Fibroblast of skin of scalp (primary cell): ENCODE results near the gene DGLUCY.
"Not testable (repeated sequence)": the region's sequence is repeated elsewhere in the genome, so short reads cannot be mapped to it uniquely, and the experiment has no call there.

ENCODE experiments used
- DNase-seq: peaks from one replicate; pipeline ENCODE4 v3.0.0-alpha.2; 2013

Gene DGLUCY

GRCh38 chr14:91261115-91261514 lies 147.2 kb downstream of the DGLUCY start:
- DNase-seq, result no peak

GRCh38 chr14:91261986-91262549 lies 148.2 kb downstream of the DGLUCY start:
- DNase-seq, result no peak

DNA sequence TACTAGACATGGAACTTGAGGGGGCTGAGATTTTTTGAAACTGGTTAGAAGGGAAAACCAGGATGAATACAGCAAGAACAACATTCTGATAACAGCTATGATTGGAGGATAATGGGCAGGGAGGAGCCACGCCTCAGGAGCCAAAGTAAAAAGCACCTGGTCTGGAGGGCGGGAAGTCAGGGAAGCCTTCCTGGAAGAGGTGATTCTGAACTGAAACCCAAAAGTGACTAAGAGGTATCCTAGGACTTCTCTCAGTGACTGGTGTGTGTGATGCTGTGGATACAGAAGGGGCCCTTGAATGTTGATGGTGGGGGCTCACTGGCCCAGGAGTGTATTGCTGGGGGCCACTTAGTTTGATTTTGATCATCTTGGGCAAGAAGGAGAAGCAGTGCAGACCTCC lies 149.5 kb downstream of the DGLUCY start:
- DNase-seq, result no peak

DNA sequence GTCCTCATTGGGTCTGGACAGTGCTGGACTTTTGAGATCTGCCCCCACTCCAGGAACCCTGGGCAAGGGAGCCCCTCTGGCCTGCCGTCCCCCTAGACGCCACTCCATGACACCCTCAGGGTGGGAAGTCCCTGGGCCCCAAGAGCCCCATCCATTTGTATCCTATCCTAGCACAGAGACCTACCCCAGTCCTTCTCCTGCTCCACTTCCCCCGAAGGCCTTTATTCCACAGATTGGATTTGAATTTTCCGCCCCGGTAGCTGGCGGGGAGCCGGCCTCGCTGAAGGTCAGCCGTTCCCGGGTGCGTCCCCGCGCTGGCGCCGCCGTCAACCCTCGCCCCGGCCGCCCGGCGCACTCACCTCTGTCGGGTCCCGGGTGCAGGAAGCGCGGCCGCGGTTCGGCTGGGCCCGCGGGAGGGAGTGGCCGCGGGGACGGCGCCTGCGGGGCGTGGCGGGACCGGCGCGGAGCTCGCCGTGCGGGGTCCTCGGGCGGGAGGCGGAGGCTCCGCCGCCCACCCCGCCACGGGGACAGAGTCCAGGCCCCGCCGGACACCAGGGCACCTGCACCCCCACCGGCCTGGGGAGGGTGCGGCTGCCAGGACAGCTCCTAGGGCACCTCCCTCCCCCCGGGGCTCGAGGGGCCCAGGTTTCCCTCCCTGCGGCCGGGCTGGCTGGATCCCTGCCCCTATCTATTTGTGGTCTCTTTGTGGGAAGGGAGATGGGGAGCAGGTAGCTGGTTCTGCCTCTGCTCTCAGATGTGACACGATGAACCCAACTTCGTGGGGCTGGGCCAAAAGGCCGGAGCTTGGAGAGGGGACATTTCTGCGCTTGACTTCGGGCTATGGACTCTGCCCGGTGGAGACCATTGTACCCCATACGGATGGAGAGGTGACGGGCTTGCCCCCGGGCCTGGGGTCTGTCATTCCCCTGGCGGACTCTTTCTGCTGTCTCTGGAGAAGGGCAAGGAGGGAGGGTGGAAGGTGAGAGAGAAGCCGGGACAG lies 150.6 kb downstream of the DGLUCY start:
- DNase-seq, result no peak

GRCh38 chr14:91265404-91265803 lies 151.5 kb downstream of the DGLUCY start:
- no peak for DNase-seq

DNA sequence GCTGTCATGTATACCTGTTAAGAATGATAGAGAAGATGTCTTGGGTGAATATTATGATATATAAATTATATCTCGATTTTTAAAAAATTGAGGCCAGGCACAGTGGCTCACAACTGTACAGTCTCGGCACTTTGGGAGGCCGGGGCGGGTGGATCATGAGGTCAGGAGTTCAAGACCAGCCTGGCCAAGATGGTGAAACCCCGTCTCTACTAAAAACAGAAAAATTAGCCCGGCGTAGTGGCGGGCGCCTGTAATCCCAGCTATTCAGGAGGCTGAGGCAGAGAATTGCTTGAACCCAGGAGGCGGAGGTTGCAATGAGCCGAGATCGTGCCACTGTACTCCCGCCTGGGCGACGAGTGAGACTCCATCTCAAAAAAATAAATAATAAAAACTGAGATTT lies 152.4 kb downstream of the DGLUCY start:
- DNase-seq, result not testable (repeated sequence)

- DNase-seq, result no peak
Observed at GRCh38 chr14:91267965-91268437, 154.1 kb downstream of the DGLUCY start.

GRCh38 chr14:91269076-91269991 lies 155.5 kb downstream of the DGLUCY start:
- peak; percentile 54 for DNase-seq

- DNase-seq, result no peak
Observed at GRCh38 chr14:91270188-91270587, 156.3 kb downstream of the DGLUCY start.

GRCh38 chr14:91270619-91271018 lies 156.7 kb downstream of the DGLUCY start:
- no peak for DNase-seq

- DNase-seq, result no peak
Observed at GRCh38 chr14:91271639-91272038, 157.8 kb downstream of the DGLUCY start.

- no peak for DNase-seq
Observed at GRCh38 chr14:91272341-91273272, 158.7 kb downstream of the DGLUCY start.

- no peak for DNase-seq
Observed at GRCh38 chr14:91273273-91273884, 159.5 kb downstream of the DGLUCY start.

DNA sequence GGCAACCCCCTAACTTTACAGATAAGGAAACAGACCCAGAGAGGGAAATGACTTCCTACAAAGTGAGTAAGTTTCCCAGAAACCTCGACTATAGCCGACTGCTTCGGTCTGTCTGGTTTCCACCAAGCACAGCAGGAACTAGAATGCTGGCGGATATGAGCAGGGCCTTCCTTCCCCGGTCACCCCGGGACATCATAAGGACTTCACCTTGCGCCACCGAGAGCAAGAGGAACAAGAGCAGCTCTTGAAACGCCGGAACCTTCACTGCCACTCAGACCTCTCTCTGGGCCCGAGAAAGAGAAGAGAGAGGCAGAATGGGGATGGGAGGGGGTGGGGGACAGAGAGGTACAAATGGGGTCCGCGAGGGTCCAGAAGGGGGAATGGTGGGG lies 160.0 kb downstream of the DGLUCY start:
- no peak for DNase-seq

- DNase-seq, result no peak
Observed at GRCh38 chr14:91274796-91275195, 160.9 kb downstream of the DGLUCY start.
